GM18508 (cell line): ENCODE results near the gene POLD2.
A peak's percentile ranks its signal among the peaks of the same experiment; 100 is the strongest.

Experiments used
- ATAC-seq: cut with Tn5 transposase; IDR thresholded peaks from one replicate; pipeline ENCODE4 v1.9.1; 2021; ENCODE audit warnings: moderate number of reproducible peaks; ENCODE audit not compliant: insufficient read depth, unreplicated experiment

The POLD2 gene

GRCh38 chr7:44084701-44085100 is 38.6 kb downstream of the POLD2 start:
- ATAC-seq, result no peak

- ATAC-seq, result no peak
Observed at GRCh38 chr7:44083796-44084195, 39.6 kb downstream of the POLD2 start.

GRCh38 chr7:44082541-44083207 is 40.7 kb downstream of the POLD2 start:
- peak; percentile 73 for ATAC-seq

GRCh38 chr7:44081266-44081748 is 42.0 kb downstream of the POLD2 start:
- no peak for ATAC-seq

DNA sequence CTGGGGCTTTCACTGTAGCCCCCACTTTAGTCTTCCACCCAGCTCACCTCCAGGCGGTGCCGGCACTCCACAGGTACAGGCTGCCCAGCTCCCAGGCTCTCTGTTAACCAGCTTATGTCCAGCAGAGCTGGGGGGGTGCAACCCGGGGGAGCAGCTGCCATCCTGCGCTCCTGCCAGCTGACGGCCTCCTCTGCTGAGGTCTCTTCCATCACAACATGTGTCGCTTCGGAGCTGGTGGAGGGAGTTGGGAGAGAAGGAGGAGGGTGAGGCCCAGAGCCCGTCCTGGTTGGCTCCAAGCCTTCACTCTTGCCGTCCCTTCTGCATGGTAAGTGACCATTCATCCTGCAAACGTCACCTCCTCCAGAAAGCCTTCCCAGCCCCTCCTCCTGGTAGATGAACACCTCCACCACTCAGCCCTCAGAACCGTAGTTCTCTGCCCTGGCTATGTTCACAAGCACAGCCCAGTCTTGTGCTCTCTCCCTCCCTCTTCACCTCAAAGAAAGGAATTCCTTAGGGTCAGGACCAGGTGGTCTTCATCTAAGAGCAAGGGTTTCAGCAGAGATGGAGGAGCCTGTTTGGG is 42.6 kb downstream of the POLD2 start:
- no peak for ATAC-seq

DNA sequence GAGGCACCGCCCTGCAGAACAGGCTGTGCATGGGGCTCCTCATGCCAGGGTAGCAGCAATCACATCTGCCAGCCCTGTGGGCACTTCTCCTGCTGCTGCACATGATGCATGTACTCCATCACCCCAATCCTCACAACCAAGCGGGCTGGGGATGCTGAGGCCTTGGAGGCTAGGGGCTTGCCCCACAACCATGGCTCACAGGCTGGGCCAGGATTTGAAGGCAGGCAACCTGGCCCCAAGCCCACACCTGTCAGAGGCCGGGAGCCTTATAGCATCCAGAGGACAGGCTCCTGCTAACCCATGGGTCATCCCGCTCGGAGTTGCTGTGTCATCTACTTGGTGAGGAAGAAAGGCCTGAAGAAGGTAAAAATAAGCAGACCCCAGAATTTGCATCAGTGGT is 43.2 kb downstream of the POLD2 start:
- no peak for ATAC-seq

GRCh38 chr7:44079331-44080021 is 43.9 kb downstream of the POLD2 start:
- no peak for ATAC-seq

- ATAC-seq, result no peak
Observed at GRCh38 chr7:44078521-44078920, 44.8 kb downstream of the POLD2 start.

DNA sequence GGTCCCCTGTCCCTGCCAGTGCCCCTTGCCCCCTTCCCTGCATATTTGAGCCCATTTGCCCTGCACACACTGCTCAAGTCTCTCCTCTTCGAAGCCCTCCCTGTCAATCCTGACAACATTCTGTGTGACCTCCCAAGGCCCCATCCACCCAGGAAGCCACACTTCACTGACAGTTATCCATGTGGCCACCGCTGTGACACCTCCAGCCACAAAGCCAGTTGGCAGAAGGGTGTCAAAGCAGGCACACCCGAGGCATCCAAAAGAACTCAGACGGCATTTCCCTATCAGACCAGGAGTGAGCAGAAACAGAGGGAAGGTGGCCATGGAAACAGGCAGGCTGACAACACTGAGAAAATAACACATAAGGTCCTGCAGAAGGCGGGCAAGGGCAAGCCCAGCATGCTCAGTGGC is 45.7 kb downstream of the POLD2 start:
- ATAC-seq, result no peak

DNA sequence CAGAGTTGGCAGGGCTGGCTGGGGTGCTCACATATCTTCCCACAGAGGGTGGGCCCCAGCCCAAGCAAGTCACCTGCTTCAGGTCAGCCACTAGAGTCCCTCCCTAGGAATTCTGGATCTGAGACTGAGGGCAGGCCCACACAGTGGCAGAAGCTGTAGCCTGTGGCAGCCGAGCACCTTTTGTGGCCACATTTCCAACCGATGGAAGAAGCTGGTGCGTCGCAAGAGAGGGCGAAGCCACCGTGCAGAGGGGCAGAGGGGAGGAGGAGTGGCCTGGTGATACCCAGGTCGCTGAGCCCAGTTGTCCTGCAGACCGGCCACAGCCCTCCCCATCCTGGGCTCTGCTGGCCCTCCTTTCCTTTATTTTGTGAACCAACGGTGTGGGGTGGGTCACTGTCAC is 46.3 kb downstream of the POLD2 start:
- ATAC-seq, result no peak

DNA sequence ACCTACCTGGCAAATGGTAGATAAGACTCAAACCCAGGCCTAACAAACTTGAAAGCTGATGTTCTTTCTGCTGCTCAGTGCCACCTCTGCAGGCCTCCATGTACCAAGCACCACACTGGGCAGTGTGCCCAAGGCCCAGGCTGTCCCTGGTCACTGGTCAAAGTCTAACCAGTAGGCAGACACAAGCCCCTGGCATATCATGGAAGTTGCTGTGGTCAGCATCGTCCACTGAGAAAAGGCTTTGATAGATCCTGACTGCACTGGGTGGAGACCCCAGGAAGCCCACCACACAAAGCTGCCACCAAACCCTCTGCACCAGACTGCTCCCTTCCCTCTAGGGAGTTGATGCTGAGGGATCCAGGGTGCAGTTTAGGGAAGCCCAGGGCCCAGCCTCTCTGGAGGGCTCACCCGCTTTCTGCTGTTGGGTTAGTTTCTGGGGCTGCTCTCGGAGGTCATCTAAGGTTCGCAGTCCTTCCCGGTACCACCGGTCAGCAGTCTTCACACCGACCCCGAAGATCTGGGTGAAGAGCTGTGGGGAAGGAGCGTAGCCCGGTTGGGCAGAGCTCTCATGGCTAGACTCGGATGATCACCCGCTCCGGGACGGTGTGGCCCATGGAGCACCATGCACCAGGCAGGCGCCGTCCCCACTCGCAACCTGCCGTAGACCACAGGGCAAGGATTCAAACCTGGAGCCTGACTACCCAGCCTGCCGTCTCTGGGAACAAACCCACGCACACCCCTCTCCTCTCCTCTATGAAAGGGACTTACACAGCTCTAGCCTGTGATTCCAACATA is 47.0 kb downstream of the POLD2 start:
- no peak for ATAC-seq

DNA sequence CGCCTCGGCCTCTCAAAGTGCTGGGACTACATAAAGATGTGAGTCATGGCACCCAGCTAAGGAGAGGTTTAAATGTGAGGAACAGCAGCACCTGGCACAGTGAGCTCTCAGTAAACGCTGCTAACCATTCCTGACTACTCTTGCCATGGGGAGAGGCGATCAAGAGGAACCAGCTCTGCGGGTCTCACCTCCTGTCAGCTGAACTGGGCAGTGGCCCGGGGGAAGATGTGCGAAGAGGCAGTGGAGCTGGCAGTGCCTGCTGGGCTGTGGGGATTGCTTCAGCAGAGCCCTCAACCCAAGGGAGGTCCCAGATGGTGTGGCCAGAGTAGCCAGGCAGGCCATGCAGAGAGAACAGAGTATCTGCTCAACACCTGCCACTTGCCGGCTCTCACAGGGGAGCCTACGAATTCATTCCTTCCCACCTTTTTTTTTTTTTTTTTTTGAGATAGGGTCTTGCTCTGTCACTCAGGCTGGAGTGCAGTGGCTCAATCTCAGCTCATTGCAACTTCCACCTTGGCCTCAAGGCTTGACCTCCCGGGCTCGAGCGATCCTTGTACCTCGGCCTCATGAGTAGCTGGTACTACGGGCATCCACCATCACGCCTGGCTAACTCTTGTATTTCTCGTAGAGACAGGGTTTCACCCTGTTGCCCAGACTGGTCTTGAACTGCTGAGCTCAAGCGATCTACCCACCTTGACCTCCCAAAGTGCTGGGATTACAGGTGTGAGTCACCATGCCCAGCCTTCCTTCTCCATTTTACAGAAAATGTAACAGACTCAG is 47.9 kb downstream of the POLD2 start:
- no peak for ATAC-seq

- no peak for ATAC-seq
Observed at GRCh38 chr7:44074349-44074695, 49.0 kb downstream of the POLD2 start.

DNA sequence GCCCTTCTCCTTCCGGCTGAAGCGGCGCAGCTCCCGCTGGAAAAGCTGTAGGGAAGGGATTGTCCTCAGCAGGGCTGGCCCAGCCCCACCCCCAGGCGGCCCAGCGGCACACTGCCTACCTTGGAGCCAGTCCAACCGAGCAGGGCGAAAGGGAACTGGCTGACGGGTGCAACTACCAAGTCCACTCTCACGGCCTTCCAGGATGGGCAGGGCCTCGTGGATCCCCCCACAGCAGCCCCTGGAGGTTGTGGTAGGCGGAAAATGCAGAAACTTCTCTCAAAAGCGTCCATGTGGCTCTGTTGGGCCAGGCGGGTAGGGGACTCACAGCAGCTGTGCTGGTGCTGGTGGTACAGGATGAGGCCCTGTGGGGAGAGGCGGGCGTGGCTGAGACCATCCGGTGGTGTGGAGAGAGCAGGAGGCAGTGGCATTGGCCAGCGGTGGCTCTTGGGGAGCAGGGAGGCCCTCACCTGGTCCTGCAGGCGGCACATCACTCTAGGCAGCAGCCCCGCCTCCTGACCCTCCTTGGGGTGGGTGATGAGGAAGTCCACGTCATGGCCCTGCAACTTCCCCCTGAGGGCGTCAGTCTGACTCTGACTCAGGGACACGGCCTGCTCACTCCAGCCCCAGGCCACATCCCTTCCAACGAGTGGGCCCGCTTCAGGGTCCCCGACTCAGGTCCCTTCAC is 49.5 kb downstream of the POLD2 start:
- no peak for ATAC-seq

DNA sequence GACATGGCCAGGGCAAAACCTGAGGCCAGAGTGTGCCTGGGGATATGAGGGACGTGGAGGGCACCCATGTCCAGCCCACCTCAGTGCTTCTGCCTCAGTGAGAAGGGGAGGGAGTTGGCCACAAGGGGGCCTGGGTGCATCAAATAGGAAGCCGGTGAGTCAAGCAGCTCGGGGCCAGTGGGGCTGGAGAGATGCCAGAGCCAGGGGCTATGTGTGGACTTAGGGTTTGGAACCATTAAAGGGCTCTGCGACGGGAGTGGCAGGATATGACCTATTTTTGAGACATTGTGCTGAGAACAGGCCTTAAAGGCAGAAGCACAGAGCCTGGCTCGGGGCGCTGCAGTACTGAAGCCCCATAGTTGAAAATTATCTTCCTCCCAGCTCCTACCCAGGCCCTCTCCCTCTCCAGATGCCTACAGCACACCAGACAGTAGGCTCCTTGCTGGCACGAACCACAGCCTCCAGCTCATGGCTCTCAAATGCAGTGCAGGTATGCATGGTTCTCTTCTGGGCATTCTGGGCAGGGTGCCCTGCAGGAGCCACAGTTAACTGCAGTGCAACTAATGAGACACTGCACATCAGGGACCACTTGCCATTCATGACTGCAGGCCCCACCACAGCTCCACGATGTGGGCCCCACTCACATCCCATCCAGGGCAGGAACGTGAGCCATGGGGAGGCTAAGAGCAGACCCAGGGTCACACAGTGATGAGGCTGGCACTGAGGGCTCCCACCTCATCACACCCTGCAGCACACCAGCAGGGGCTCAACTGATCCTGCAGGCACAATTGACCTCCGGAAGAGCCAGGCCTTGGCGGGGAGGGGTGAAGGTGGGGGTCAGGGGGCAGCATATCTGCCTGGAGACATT is 50.8 kb downstream of the POLD2 start:
- ATAC-seq, result no peak

- ATAC-seq, result no peak
Observed at GRCh38 chr7:44071726-44072363, 51.5 kb downstream of the POLD2 start.

- ATAC-seq, result no peak
Observed at GRCh38 chr7:44068054-44068453, 55.3 kb downstream of the POLD2 start.
